ENCODE results near the gene ADARB2. TPM values are rescaled to one million over a fixed set of nuclear protein-coding genes. Genes with fewer than 3 reads are reported as not detected.

Gene ADARB2
- total and polyA plus RNA-seq, 10 of the 15 experiments (the other 5 are each of a cell fraction or from before 2014, with no cell fraction given) = 0.02 to 4.1 (median 0.76) TPM

DNA sequence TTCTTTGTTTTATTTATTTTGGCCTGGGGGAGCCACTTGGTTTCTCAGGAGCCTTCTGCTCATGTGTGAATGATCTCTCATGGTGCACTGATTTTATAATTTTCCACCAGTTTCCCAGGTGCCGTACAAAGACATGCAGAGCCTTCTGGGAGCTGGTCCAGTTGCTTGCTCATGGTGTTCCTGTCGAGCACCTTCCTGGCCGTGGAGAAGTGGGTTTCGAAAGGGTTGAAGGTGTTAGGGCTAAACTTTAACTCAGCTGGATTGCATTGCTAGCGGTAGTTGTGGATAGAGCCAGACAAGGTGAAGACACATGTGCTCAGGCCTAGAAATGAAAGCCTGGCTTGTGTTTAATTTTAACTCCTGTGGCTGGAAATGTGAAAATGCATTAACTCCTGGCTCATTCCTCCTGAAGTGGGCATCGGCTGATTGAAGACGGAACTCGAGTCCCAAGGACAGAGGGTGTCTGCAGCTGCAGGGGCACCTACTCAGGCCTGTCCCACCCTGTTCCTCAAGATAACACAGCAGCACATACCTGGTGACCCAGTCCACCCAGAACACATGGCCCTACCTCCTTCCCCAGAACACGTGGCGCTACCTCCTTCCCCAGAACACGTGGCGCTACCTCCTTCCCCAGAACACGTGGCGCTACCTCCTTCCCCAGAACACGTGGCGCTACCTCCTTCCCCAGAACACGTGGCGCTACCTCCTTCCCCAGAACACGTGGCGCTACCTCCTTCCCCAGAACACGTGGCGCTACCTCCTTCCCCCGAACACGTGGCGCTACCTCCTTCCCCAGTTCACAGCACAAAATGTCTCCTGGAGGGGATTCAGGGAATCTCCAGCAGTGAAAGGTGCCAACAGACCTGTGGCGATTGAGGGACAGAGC lies 547.9 kb downstream of the ADARB2 start:
- Histone ChIP-seq H3K4me2 (ENCODE audit: control insufficient read depth, insufficient read depth) (no peak overlapping the region), H3K27ac (ENCODE audit: control insufficient read depth, insufficient read depth) (no peak overlapping the region), H3K36me3 (ENCODE audit: control insufficient read depth in 2 of 2, insufficient read depth in 2 of 2, low read length in 1 of 2) (no peaks in the 10 kb centered on the region), H2AFZ (ENCODE audit: control insufficient read depth, low read depth, low read length) (no peak overlapping the region), H3K79me2 (ENCODE audit: control insufficient read depth, insufficient read depth, low read length) (no peaks in the 10 kb centered on the region), H3K4me1 (ENCODE audit: control insufficient read depth, insufficient read depth, low read length) (no peaks in the 10 kb centered on the region), H4K20me1 (ENCODE audit: control insufficient read depth, insufficient read depth) (no peaks in the 10 kb centered on the region), H3K9ac (ENCODE audit: control insufficient read depth, insufficient read depth, low read length) (no peak overlapping the region), H3K9me3 (replicated peaks; ENCODE audit: control insufficient read depth, insufficient read depth, low read length) (no peaks in the 10 kb centered on the region), H3K4me3 (no peak overlapping the region), H3K27me3 (replicated peaks in 1 of 2; ENCODE audit: control insufficient read depth in 2 of 2, insufficient read depth in 2 of 2, low read length in 1 of 2) (peaks cover 0 to 2% of the 10 kb centered on the region in 2 experiments; a peak in 2 of 4 replicates)
- RAD21 ChIA-PET (ENCODE audit: unreplicated experiment) = no interaction called here
- in situ Hi-C loops (cut with MboI) = no loop called here
- SMC1A ChIA-PET (ENCODE audit: uncharacterized antibody, unreplicated experiment) = interaction anchor here (0.6 kb wide), 1 partner anchor 1040 kb away, joined by 3 read pairs; no protein-coding TSS in a partner anchor
- intact Hi-C loops (cut with micrococcal nuclease; ENCODE audit: unreplicated experiment) = no loop called here
- 39% methylated on average over 17 of the region's 26 CpGs for WGBS (ENCODE audit: insufficient coverage, insufficient replicate concordance, low lambda C conversion rate, missing lambda C conversion rate)
- FAIRE-seq (no peak), DNase-seq (ENCODE audit: low read depth, low spot score) (no peak), ATAC-seq (no peak)
- no TSS peak for BruUV-seq (replicated peaks)
- CTCF ChIA-PET = no interaction called here
- POLR2A ChIA-PET = no interaction called here
- TF ChIP-seq, protein P1, sequence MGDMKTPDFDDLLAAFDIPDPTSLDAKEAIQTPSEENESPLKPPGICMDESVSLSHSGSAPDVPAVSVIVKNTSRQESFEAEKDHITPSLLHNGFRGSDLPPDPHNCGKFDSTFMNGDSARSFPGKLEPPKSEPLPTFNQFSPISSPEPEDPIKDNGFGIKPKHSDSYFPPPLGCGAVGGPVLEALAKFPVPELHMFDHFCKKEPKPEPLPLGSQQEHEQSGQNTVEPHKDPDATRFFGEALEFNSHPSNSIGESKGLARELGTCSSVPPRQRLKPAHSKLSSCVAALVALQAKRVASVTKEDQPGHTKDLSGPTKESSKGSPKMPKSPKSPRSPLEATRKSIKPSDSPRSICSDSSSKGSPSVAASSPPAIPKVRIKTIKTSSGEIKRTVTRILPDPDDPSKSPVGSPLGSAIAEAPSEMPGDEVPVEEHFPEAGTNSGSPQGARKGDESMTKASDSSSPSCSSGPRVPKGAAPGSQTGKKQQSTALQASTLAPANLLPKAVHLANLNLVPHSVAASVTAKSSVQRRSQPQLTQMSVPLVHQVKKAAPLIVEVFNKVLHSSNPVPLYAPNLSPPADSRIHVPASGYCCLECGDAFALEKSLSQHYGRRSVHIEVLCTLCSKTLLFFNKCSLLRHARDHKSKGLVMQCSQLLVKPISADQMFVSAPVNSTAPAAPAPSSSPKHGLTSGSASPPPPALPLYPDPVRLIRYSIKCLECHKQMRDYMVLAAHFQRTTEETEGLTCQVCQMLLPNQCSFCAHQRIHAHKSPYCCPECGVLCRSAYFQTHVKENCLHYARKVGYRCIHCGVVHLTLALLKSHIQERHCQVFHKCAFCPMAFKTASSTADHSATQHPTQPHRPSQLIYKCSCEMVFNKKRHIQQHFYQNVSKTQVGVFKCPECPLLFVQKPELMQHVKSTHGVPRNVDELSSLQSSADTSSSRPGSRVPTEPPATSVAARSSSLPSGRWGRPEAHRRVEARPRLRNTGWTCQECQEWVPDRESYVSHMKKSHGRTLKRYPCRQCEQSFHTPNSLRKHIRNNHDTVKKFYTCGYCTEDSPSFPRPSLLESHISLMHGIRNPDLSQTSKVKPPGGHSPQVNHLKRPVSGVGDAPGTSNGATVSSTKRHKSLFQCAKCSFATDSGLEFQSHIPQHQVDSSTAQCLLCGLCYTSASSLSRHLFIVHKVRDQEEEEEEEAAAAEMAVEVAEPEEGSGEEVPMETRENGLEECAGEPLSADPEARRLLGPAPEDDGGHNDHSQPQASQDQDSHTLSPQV (IDR thresholded peaks at IDR 0.05) = no peak
- TF ChIP-seq NRF1 (conservative IDR thresholded peaks at IDR 0.05; ENCODE audit: low read depth, low read length) (no peak), MTA3 (IDR thresholded peaks at IDR 0.05; ENCODE audit: borderline replicate concordance, low read length) (no peak), SIX5 (IDR thresholded peaks at IDR 0.05; ENCODE audit: low read depth, low read length, severe bottlenecking) (no peak)

All from GM12878 (cell line).